ENCODE measurements around the gene GPRC5C. TPM values are rescaled to one million over a fixed set of nuclear protein-coding genes. Genes with fewer than 3 reads are reported as not detected.

The GPRC5C gene
- total and polyA plus RNA-seq, 2 of the 8 experiments (the other 6 are each of a cell fraction or from before 2014, with no cell fraction given) = 18.3 to 55.8 TPM

- TF ChIP-seq CHD7 (IDR thresholded peaks at IDR 0.05; ENCODE audit: insufficient replicate concordance, low read length) (no peak), RNF2 (IDR thresholded peaks at IDR 0.05; ENCODE audit: borderline replicate concordance, low read depth, low read length, missing control alignments, poor library complexity, severe bottlenecking) (no peak), TAF7 (optimal IDR thresholded peaks at IDR 0.05; ENCODE audit: borderline replicate concordance, low read depth, low read length) (no peak), FOSL1 (IDR thresholded peaks at IDR 0.05; ENCODE audit: insufficient read depth, low read depth, low read length) (no peak), KDM1A (IDR thresholded peaks at IDR 0.05; ENCODE audit: borderline replicate concordance, low read length) (no peak), NRF1 (IDR thresholded peaks at IDR 0.05; ENCODE audit: low read depth, low read length) (no peak), HDAC6 (IDR thresholded peaks at IDR 0.05; ENCODE audit: low read depth, low read length) (no peak), POU5F1 (IDR thresholded peaks at IDR 0.05; ENCODE audit: low read depth, low read length) (no peak), RBBP5 (IDR thresholded peaks at IDR 0.05; ENCODE audit: borderline replicate concordance, low read depth, low read length) (no peak), HDAC2 (IDR thresholded peaks at IDR 0.05; ENCODE audit: borderline replicate concordance in 1 of 2, low read depth in 2 of 2, low read length in 2 of 2) (no peak)
Observed at GRCh38 chr17:74448756-74449155, 16.9 kb downstream of the GPRC5C start (continued).
